ENCODE measurements around the gene RPS14.

Gene RPS14

GRCh38 chr5:150412319-150413175, 37.0 kb downstream of the RPS14 start, which contains the start of gene CD74:
TSS of gene CD74 (minus strand) at chr5:150412910. CDS start at chr5:150412749, 161 bp downstream.
- no peak for DNase-seq

GRCh38 chr5:150411245-150411979, 38.1 kb downstream of the RPS14 start:
- no peak for DNase-seq

GRCh38 chr5:150410524-150411244, 38.9 kb downstream of the RPS14 start:
- DNase-seq: peak; percentile 85

- DNase-seq: peak; percentile 81
Observed at GRCh38 chr5:150409638-150410523, 39.7 kb downstream of the RPS14 start.

GRCh38 chr5:150408231-150408943, 41.2 kb downstream of the RPS14 start:
- no peak for DNase-seq

GRCh38 chr5:150407096-150407720, 42.3 kb downstream of the RPS14 start:
- DNase-seq: no peak

GRCh38 chr5:150406723-150407095, 42.8 kb downstream of the RPS14 start:
- no peak for DNase-seq

GRCh38 chr5:150406103-150406722, 43.3 kb downstream of the RPS14 start:
- DNase-seq: no peak

GRCh38 chr5:150404941-150405816, 44.4 kb downstream of the RPS14 start:
- DNase-seq: no peak

GRCh38 chr5:150404535-150404934, 45.0 kb downstream of the RPS14 start:
- no peak for DNase-seq

GRCh38 chr5:150404121-150404520, 45.4 kb downstream of the RPS14 start:
- DNase-seq: no peak

- no peak for DNase-seq
Observed at GRCh38 chr5:150402901-150403342, 46.6 kb downstream of the RPS14 start.

- no peak for DNase-seq
Observed at GRCh38 chr5:150402229-150402773, 47.2 kb downstream of the RPS14 start.

GRCh38 chr5:150401376-150402228, 47.9 kb downstream of the RPS14 start:
- no peak for DNase-seq

- no peak for DNase-seq
Observed at GRCh38 chr5:150401076-150401375, 48.5 kb downstream of the RPS14 start.

- DNase-seq: no peak
Observed at GRCh38 chr5:150400316-150401075, 49.0 kb downstream of the RPS14 start.

GRCh38 chr5:150399524-150400211, 49.9 kb downstream of the RPS14 start:
- no peak for DNase-seq
